D721Med (cell line): Measurements from ENCODE around the gene RREB1.

Experiments
- DNase-seq: peaks from one replicate; pipeline ENCODE4 v3.0.0; 2011; ENCODE audit warnings: low spot score; ENCODE audit not compliant: insufficient read length
- FAIRE-seq: peaks from 2 replicates; lab custom pipeline; 2011; peaks lifted over from hg19 to GRCh38; lab: Jason Lieb, UNC
- TF ChIP-seq, protein P1 (sequence below): IDR thresholded peaks from 2 replicates; pipeline ENCODE4 v1.5.1; 2012; ENCODE audit warnings: mild to moderate bottlenecking, control low read depth; ENCODE audit not compliant: insufficient read depth; ENCODE audit errors: missing control alignments

The RREB1 gene

DNA sequence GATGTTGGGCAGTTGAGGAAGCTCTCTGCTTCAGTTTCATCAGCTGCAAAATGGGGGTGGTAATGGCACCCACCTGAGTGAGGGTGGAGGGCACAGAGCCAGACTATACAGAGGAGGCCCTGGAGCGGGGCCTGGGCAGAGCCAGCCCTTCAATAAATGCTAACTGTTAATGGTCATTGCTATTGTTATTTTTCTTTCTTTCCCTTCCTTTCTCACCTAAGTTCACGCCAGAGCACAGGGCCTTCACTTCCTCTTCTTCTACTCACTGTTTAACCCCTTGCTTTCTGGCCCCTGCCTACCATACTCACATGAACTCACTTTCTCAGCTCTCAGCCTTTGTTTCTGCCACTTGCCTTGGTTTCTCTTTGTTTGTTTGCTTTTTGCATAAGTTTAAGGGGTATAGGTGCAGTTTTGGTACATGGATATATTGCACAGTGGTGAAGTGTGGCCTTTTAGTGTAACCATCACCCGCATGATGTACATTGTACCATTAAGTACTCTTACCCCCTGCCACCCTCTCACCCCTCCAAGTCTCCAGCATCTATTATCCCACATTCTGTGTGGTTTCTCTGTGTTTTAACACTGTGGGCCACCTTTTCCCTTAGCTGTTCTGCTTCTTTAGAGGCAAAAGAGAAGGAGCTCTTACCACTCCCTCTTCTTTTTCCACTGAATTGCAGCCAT, 7.5 kb upstream of the RREB1 start:
- no peak for DNase-seq
- no peak for FAIRE-seq
- TF ChIP-seq, protein P1, sequence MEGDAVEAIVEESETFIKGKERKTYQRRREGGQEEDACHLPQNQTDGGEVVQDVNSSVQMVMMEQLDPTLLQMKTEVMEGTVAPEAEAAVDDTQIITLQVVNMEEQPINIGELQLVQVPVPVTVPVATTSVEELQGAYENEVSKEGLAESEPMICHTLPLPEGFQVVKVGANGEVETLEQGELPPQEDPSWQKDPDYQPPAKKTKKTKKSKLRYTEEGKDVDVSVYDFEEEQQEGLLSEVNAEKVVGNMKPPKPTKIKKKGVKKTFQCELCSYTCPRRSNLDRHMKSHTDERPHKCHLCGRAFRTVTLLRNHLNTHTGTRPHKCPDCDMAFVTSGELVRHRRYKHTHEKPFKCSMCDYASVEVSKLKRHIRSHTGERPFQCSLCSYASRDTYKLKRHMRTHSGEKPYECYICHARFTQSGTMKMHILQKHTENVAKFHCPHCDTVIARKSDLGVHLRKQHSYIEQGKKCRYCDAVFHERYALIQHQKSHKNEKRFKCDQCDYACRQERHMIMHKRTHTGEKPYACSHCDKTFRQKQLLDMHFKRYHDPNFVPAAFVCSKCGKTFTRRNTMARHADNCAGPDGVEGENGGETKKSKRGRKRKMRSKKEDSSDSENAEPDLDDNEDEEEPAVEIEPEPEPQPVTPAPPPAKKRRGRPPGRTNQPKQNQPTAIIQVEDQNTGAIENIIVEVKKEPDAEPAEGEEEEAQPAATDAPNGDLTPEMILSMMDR = no peak

DNA sequence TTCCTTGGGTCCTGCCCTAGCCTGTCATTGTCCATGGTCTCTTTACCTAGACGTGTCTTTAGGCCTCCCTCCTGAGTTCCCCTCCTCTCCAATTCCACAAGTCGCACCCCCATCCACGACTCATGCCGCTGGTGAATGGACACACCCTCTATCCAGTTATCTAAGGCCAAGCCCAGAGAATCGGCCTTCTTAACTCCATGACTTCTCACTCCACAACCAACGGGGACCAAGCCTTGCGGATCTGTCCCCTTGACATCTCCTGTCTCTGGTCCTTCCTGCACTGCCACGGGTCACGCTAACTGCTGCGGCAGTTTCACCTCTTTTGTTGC, 7.0 kb upstream of the RREB1 start:
- TF ChIP-seq, protein P1 = no peak
- no peak for FAIRE-seq
- no peak for DNase-seq

DNA sequence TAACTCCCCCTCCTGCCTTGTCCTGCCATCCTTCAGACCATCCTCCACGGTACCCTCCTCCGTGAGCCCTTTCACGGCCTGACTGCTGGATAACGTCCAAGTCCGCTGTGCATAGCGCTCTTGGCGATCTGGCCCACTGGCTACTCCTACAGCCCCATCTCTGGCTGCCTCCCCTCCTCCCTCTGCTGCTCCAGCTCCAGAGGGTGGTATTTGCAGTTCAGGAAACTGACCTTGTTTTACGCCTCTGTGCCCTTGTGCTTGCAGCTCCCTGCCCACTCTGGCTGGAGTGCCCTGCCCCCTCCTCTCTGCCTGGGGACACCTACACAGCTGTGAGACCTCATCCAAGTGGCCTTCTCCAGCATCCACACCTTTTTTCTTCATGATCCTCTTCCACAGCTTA, 6.5 kb upstream of the RREB1 start:
- FAIRE-seq = no peak
- no peak for DNase-seq
- TF ChIP-seq, protein P1 = no peak

DNA sequence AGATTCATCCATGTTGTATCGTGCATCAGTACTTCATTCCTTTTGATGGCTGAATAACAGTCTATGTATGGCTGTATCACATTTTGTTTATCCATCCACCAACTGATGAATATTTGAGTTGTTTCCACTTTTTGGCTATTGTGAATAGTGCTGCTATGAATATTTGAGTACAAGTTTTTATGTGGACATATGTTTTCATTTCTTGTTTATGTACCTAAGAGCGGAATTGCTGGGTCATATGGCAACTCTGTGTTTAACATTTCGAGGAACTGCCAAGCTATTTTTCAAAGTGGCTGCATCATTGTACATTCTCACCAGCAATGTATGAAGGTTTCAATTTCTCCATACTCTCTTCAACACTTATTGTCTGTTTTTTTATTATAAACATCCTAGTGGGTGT, 3.0 kb upstream of the RREB1 start:
- TF ChIP-seq, protein P1 = no peak
- FAIRE-seq (no peak), DNase-seq (no peak)

DNA sequence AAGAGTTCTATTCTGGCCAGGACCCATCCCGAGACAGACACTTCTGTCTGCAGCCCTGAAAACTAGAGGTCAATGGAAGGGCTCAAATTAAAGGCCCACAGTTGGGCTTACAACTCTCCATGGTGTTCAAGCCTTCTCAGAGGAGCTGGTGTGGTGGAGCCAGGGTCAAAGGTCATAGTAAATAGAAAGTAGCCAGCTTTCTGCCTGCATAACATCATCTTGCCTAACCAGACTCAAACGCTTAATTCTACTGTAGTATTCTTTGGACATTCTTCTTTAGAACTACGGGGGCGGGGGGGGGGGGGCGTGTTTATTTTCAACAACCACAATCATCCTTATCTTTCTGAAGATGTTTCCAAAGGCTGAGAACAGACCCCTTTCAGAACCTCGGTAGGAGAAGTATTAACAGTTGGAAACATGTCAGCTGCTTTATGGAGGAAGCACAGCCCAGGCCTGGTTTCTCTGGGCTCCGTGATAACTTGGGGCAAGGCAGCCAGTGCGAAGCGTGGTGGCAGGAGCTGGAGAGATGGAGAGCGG, 1.5 kb upstream of the RREB1 start:
- no peak for FAIRE-seq
- DNase-seq = no peak
- TF ChIP-seq, protein P1 = no peak

DNA sequence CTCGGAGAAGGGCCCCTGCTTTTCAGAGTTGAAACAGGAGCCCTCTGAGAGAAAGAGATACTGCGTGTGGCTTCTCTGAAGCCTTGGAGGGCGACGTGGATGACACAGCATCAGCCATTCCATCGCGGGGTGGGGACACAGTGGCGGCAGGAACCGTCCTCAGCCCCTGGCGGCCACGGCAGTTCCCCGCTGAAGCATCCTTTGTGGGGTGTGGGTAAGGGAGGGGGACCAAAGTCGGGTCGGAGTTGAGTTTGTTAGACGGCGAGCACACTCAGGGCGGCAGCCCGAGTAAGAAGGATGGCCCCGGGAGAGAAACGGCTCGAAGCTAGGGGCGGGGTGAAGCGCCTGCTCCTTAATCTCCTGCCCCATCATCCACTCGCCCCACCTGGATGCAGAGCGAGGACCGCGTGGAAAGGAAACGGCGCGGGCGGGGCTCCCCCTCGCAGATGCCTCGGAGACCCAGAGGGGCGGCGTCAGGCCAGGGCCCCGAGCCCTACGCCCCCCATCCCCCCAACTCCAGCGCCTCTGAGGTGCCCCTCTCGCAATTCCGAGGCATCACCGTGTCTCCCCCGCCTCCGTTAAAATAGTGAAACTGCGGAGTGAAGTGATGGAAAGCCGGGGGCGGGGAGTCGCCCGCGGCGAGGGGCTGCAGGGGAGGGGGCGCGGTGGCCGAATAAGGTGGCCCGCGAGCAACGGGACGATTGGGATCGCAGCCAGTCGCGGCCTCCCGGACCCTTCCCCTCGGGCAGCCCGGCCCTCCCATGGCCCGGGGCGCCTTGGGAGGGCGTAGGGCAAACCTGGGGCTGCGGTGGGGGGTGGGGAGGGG, 796 bp upstream of the RREB1 start:
- FAIRE-seq = no peak
- TF ChIP-seq, protein P1 = no peak
- DNase-seq = peak; percentile 53
